Heart left ventricle (tissue), 16 donors: ENCODE results near the gene PCARE. TPM values are rescaled to one million over a fixed set of nuclear protein-coding genes. Genes with fewer than 3 reads are reported as not detected.

Source experiments
- ATAC-seq, 4 donors: fragments of 200-7000 bp; cut with Tn5 transposase; one replicate each; pipeline ENCODE4 v1.9.1; 2020 to 2022; ENCODE audit warnings: moderate library complexity in 4 of 4, mild to moderate bottlenecking in 3 of 4, moderate number of reproducible peaks in 1 of 4
- DNase-seq, 5 donors: peaks; one replicate each; pipeline ENCODE4 v3.0.0-alpha.2; 2020
- H3K27ac ChIP-seq, 12 donors: fragments of 200-600 bp; sonication (generic) in 4 of 12; one replicate each; pipeline versions ENCODE4 v1.5.0 to v1.8.0; 2016 to 2022; ENCODE audit warnings: mild to moderate bottlenecking in 2 of 12
- H3K27me3 ChIP-seq, 9 donors: fragments of 200-600 bp; sonication (generic) in 2 of 9; one replicate each; pipeline versions ENCODE4 v1.5.1 to v1.8.0; 2016 to 2022; ENCODE audit warnings: mild to moderate bottlenecking in 3 of 9
- H3K36me3 ChIP-seq, 9 donors: fragments of 200-600 bp; sonication (generic) in 2 of 9; one replicate each; pipeline versions ENCODE4 v1.5.0 to v1.8.0; 2018 to 2022; ENCODE audit warnings: mild to moderate bottlenecking in 2 of 9
- H3K4me1 ChIP-seq, 12 donors: fragments of 200-600 bp; sonication (generic) in 4 of 12; one replicate each; pipeline versions ENCODE4 v1.5.0 to v1.8.0; 2016 to 2022; ENCODE audit warnings: mild to moderate bottlenecking in 3 of 12
- H3K4me3 ChIP-seq, 12 donors: fragments of 200-600 bp; sonication (generic) in 4 of 12; one replicate each; pipeline versions ENCODE4 v1.5.0 to v1.8.0; 2017 to 2022; ENCODE audit warnings: mild to moderate bottlenecking in 9 of 12, moderate library complexity in 4 of 12
- H3K9me3 ChIP-seq, 12 donors: fragments of 200-600 bp; sonication (generic) in 4 of 12; one replicate each; pipeline versions ENCODE4 v1.5.0 to v1.8.0; 2016 to 2022; ENCODE audit warnings: mild to moderate bottlenecking in 1 of 12
- POLR2A ChIP-seq, 2 donors: fragments of 450-650 bp; IDR thresholded peaks; one replicate each; pipeline ENCODE4 v1.6.1; 2017; ENCODE audit warnings: antibody characterized with exemption in 2 of 2, mild to moderate bottlenecking in 2 of 2, moderate library complexity in 2 of 2
- WGBS, 4 donors: extraction: QIAGEN DNeasy Blood & Tissue Kit in 2 of 4; methylation state at CpG; one replicate each; pipeline versions ENCODE4 v1.1.5 to v1.1.7; 2013 to 2018; 5-methylcytosine and 5-hydroxymethylcytosine counted together
- intact Hi-C, 10 donors: fragments of 100-400 bp; cut with DNase I; formaldehyde crosslinking; loops; one replicate each; pipeline versions ENCODE4 v1.11.1 to v1.14.2; 2022
- polyA plus RNA-seq, 2 donors: library from polyadenylated mRNA; stranded (reverse); fragments of 200-250 nt; gene quantifications; one replicate each; pipeline ENCODE4 v1.2.3, GENCODE V29; 2013
- total RNA-seq, 9 donors: library from RNA; depleted of rRNA in 2 of 9; stranded (reverse); fragments of >200 nt in 2 of 9; fragmentation: NEBNext Ultra II Directional in 3 of 9; extraction: Animal tissue kit (Norgen Biotek cat#: 25700) in 3 of 9; gene quantifications; one replicate each; pipeline versions ENCODE4 v1.1.0 to v1.2.4, GENCODE V29; 2016 to 2023
- TF ChIP-seq, protein P1 (sequence below), 12 donors: fragments of 200-600 bp; sonication (generic) in 4 of 12; IDR thresholded peaks; one replicate each; pipeline versions ENCODE4 v1.5.0 to v1.8.0; 2018 to 2022; ENCODE audit warnings: antibody characterized with exemption in 12 of 12, mild to moderate bottlenecking in 5 of 12
- donor health status: ischemic (EF 13 %, LVEDD 7.1; RV severe dilation, severe dysfunction).
- donor health status: healthy with polysubstance abuse.
- donor health status: DM: no; HTN: yes; CAD: no.
- donor health status: DM: no; HTN: no; CAD: no.
- donor health status: ischemic (EF 25% LVEDD 6.9; RV normal size, moderate dysfunction).
- donor health status: ischemic (EF 25% LVEDD 5.7; RV mildly dilated, moderate dysfunction).
- donor health status: healthy.
- donor health status: DM: yes; HTN: yes; CAD: no.
- donor health status: ischemic (EF 35%, LVEDD 5.7; RV mildly dilated, moderate dysfunction).
- donor health status: nonischemic (EF 11% LVEDD 7.7; RV severe dilation, severe dysfunction).
- donor health status: DM: yes; HTN: yes; CAD: no.
- donor health status: PGD.
- donor health status: ischemic (EF 29% LVEDD 5.4; RV normal size, mild dysfunction).
- donor health status: nonischemic (EF 23%, LVEDD 6.1; RV moderate dilation, normal function).

Gene PCARE
- total and polyA plus RNA-seq, 11 donors, result 0.10 to 2.4 (median 0.87) TPM

DNA sequence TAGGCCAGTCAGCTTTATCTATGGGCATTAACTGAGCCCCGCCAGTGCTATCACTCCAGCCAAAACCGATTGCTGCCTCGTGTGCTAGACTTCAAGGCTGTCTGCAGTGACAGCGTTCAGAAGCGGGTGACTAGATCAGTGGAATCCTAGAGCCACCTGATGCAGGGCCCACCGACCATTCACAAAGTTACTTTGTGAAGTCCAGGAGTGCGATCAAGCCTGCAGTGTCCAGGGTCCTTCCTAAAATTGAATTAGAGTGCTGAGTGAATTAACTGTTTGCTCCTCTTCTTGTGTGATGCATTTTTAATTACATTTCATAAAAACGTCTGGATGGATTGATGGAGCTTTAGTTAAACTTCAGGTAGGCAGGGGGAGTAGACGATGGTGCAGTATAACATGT is 13.9 kb downstream of the PCARE start:
- Histone ChIP-seq H3K9me3 (no peaks in the 10 kb centered on the region), H3K4me3 (no peak overlapping the region), H3K36me3 (no peaks in the 10 kb centered on the region), H3K4me1 (peaks cover 0 to 24% (median under 1%) of the 10 kb centered on the region in 12 donors), H3K27ac (no peak overlapping the region), H3K27me3 (no peaks in the 10 kb centered on the region)
- DNase-seq (no peak), ATAC-seq (no peak)
- intact Hi-C loops, result no loop called here
- 69 to 73% (median 70%) methylated on average over 9 of the region's 9 CpGs for WGBS, 4 donors
- TF ChIP-seq, protein P1, sequence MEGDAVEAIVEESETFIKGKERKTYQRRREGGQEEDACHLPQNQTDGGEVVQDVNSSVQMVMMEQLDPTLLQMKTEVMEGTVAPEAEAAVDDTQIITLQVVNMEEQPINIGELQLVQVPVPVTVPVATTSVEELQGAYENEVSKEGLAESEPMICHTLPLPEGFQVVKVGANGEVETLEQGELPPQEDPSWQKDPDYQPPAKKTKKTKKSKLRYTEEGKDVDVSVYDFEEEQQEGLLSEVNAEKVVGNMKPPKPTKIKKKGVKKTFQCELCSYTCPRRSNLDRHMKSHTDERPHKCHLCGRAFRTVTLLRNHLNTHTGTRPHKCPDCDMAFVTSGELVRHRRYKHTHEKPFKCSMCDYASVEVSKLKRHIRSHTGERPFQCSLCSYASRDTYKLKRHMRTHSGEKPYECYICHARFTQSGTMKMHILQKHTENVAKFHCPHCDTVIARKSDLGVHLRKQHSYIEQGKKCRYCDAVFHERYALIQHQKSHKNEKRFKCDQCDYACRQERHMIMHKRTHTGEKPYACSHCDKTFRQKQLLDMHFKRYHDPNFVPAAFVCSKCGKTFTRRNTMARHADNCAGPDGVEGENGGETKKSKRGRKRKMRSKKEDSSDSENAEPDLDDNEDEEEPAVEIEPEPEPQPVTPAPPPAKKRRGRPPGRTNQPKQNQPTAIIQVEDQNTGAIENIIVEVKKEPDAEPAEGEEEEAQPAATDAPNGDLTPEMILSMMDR (IDR thresholded peaks at IDR 0.05), result no peak
- no peak for TF ChIP-seq POLR2A (IDR thresholded peaks at IDR 0.05)

DNA sequence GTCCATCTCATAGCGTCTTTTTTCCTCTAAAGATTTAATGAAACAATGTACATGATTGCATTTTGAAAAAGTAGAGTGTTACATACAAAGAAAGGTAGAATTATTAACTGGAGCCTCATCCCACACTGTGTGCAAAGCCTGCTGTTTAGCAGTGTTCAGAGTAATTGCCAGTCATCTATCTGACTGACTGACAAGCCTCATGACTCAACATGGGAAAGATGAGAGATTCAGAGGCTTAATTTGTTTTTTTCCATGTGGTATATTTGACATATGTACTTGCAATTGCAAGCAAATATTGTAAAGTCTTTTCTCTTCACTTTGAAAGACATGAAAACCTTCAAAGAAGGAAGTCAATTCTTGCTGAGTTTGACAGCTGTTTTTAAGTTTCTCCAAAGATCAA is 14.7 kb downstream of the PCARE start:
- WGBS, 4 donors, result 86 to 97% (median 94%) methylated on average over 1 of the region's 1 CpG
- intact Hi-C loops, result loop anchor here in 1 of 10 donors (5.0 kb wide), 1 partner anchor 78 kb away; no protein-coding TSS in a partner anchor
- Histone ChIP-seq H3K4me1 (peaks cover 0 to 16% (median 0%) of the 10 kb centered on the region in 12 donors), H3K27ac (no peak overlapping the region), H3K9me3 (no peaks in the 10 kb centered on the region), H3K4me3 (no peak overlapping the region), H3K36me3 (no peaks in the 10 kb centered on the region), H3K27me3 (no peaks in the 10 kb centered on the region)
- TF ChIP-seq, protein P1 (IDR thresholded peaks at IDR 0.05), result no peak
- no peak for TF ChIP-seq POLR2A (IDR thresholded peaks at IDR 0.05)
- DNase-seq (no peak), ATAC-seq (no peak)

DNA sequence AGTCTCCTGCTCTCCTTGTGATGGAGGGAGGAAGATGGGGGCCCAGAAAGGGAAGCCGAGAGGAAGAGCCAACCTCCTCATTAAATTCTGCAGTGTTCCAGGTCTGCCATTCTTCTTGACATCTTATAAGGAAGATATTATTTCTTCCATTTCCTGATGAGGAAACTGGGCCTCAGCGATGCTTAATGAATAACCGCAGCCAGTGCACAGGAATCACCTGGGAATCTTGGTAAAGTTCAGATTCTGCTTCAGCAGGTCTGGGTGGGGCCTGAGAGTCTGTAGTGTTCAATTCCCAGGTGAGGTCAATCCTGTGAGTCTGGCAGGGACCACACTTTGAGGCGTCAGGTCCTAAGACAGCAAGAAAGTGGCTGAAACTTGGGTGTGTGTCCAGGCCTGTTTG is 17.3 kb downstream of the PCARE start:
- DNase-seq (no peak), ATAC-seq (no peak)
- Histone ChIP-seq H3K36me3 (peaks cover 0 to 3% (median 0%) of the 10 kb centered on the region in 9 donors), H3K27ac (no peak overlapping the region), H3K4me3 (no peak overlapping the region), H3K9me3 (no peaks in the 10 kb centered on the region), H3K27me3 (no peaks in the 10 kb centered on the region), H3K4me1 (peaks cover 0 to 10% (median 0%) of the 10 kb centered on the region in 12 donors)
- intact Hi-C loops, result loop anchor here in 1 of 10 donors (5.0 kb wide), 1 partner anchor 80 kb away; no protein-coding TSS in a partner anchor
- WGBS, 4 donors, result 82 to 88% (median 86%) methylated on average over 4 of the region's 4 CpGs
- TF ChIP-seq POLR2A (IDR thresholded peaks at IDR 0.05), result no peak
- TF ChIP-seq, protein P1 (IDR thresholded peaks at IDR 0.05), result no peak

DNA sequence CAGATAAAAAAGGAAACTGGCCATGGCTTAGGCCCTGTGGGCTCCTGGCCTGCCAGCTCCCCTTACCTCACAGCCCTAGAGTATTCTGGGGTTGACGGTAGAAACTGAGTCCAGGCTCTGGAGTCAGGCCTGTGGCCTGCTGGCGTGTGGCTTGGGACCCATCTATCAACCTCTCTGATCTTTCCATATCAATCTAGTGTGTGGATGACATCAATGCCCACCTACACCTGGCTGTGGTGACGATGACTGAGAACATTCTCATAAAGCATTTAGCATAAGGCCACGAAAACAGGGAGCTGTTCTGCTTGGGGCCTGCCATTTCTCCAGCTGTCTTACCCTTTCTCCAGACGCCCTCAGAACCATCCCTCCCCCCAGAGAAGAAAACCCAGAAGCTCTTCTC is 17.9 kb downstream of the PCARE start:
- Histone ChIP-seq H3K9me3 (no peaks in the 10 kb centered on the region), H3K4me1 (peaks cover 0 to 10% (median 0%) of the 10 kb centered on the region in 12 donors), H3K36me3 (peaks cover 0 to 3% (median 0%) of the 10 kb centered on the region in 9 donors), H3K27me3 (no peaks in the 10 kb centered on the region), H3K27ac (no peak overlapping the region), H3K4me3 (no peak overlapping the region)
- intact Hi-C loops, result loop anchor here in 1 of 10 donors (5.0 kb wide), 1 partner anchor 81 kb away; no protein-coding TSS in a partner anchor
- WGBS, 4 donors, result 90 to 96% (median 92%) methylated on average over 5 of the region's 5 CpGs
- TF ChIP-seq, protein P1 (IDR thresholded peaks at IDR 0.05), result no peak
- TF ChIP-seq POLR2A (IDR thresholded peaks at IDR 0.05), result no peak
- ATAC-seq (no peak), DNase-seq (no peak)
